Hematopoietic multipotent progenitor cell treated with erythropoietin and hydrocortisone succinate and interleukin-3 and kit ligand, for 15 days (in vitro differentiated cells): Measurements from ENCODE around the gene OOSP3.
"Not testable (repeated sequence)": the region's sequence is repeated elsewhere in the genome, so short reads cannot be mapped to it uniquely, and the experiment has no call there.

Experiments
- DNase-seq: peaks from one replicate; pipeline ENCODE4 v3.0.0-alpha.2; 2015; ENCODE audit warnings: low spot score

Gene OOSP3

DNA sequence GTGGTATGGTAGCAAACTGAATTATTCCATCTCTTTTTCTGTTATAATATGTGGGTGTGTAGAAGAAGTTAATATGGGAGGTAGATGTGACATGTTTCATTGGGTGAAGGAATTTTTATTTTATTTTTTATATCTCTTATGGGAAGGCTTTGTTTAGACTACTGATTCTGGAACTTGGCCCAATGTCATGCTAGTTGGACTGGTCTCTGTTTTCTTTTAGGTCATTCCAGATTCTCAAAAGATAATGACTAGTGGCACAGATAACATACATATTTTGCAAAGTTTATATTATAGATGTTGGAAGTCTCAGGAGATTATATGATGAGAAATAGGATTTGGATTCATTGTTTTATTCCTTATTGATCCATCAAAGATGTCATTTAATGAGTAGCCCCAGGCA, 1.3 kb upstream of the OOSP3 start:
- DNase-seq, result no peak

DNA sequence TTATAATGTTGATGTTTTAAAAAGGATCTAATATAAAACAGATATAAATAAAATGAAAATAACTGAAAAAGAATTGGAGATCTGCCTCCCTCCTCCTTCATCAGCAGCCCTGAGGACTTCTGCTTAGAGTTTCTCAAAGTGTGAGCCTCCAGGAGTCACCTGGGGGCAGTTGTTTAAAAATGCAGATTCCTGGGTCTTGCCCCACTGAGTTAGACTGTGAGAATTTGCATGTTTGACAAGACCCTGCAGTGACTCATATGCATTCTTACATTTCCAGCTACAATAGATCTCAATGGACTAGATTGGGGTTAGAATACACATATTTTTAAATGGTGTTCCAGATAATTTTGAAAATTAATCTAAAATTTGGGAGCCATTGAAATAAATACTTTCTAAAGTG, 798 bp upstream of the OOSP3 start:
- no peak for DNase-seq

DNA sequence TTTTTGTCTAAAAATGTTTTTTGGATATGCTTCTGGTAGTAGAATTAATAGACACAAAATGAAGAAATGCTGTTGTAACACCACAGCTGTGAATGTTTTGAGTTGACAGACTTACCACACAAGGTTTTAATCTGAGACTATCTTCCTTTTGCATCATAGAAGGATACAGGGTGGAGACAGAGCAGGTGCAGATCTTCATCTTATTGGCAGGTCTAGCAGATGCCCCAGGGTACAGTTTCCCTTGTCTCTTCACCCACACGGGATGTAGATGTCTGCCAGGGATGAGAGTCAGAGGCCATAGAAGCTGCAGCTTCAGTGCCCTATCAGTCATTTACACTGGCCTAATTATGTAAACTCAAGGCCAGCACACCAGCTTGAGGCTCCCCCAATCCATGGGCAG, 985 bp downstream of the OOSP3 start:
- DNase-seq, result no peak

DNA sequence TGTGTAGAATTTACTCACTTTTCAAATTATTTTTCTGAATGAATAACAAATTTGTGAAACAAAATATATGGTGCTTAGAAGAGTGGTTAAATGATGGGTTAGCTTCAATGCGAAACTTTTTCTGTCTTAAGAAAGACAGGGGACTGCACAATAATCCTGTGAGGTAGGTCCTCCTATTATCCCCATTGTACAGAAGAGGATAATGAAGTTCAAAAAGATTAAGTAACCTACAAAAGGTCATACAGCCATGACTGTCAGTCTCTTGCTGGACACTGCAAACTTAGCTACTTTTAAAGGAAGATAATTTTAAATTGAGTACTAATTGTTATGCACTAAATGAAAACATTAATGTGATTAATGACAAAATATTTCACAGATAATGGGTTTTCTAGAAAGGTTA, 5.0 kb downstream of the OOSP3 start:
- no peak for DNase-seq

DNA sequence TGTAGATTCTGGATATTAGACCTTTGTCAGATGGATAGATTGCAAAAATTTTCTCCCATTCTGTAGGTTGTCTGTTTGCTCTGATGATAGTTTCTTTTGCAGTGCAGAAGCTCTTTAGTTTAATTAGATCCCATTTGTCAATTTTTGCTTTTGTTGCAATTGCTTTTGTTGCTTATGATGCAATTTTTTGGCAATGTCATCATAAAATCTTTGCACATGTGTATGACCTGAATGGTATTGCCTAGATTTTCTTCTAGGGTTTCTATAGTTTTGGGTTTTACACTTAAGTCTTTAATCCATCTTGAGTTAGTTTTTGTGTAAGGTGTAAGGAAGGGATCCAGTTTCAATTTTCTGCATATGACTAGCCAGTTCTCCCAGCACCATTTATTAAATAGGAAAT, 8.6 kb downstream of the OOSP3 start:
- DNase-seq, result not testable (repeated sequence)

DNA sequence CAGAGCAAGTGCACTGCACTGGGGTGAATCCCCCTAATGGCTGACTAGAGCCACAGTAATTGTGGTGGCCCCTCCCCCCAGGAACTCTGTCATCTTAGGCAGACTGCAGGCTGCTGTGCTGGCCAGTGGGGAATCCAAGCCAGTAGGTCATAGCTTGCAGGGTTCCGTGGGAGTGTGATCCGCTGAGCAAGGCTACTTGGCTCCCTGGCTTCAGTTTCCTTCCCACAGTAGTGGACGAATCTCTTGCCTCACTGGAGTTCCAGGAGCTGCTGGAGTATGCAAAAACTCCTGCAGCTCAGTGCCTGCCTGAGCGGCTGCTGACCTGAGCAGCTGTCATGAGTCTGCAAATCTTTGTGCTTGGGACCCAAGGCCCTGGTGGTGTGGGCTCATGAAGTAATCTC, 13.2 kb downstream of the OOSP3 start:
- no peak for DNase-seq

DNA sequence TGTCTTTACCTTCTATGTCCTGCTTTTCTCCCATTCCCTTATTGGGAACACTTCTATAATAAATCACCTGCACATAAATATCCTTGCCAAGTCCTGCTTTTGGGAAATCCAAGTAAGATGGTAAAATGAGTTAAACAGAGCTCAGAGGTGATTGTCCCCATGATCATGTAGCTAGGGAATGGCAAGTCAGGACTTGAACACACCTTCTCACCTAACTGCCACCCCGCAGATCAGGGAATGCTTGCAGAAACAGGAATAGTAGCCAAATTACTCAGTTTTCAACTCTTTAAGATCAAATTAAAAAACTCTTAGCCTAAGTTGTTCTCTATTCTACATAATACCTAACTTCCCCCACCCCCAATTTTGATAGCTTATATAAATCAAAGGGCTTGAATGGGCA, 16.0 kb downstream of the OOSP3 start:
- no peak for DNase-seq

DNA sequence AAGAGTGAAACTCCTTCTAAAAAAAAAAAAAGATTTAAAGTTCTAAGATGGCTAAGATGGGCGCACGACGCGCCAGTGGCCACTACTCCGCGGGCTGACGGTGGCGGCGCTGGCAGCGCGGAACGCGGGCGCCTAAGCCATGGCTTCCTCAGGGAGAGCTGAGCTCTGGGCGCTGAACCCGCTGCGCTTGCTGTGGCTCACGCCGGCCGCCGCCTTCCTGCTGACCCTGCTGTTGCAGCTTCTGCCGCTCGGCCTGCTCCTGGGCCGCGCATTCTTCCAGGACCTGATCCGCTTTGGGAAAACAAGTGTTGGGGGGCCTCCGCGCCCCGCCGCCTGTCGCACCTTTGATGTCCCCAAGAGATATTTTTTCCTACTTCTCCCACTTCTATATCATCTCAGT, 19.5 kb downstream of the OOSP3 start:
- DNase-seq, result no peak

DNA sequence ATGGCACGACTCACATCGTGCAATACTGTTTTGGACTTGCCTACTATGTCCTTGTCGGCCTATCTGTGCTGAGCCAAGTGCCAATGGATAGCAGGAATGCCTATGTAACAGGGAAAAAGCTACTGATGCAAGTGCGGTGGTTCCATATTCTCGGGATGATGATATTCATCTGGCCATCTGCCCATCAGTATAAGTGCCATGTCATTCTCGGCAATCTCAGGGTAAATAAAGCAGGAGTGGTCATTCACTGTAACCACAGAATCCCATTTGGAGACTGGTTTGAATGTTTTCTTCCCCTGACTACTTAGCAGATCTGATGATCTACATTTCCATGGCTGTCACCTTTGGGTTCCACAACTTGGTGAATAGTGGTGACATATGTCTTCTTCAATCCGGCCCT, 20.1 kb downstream of the OOSP3 start:
- no peak for DNase-seq

DNA sequence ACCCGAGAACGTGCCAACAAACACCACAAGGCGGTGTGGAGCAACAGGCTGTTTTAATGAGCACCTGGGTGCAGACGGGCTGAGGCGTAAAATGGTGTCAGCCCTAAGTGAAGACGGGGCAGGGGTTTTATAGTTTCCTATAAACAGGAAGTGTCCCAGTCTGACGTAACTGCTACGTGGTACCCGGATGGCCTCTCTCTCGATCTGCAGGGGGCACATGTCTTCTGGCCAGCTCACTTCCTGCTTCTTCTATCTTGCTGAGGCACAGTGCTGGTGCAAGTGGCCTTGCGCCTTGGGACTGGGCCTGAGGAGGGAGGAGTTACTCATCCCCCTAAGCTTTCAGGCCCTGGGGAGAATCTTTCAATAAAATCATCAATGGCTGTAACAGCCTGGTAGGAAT, 20.9 kb downstream of the OOSP3 start:
- DNase-seq, result no peak

DNA sequence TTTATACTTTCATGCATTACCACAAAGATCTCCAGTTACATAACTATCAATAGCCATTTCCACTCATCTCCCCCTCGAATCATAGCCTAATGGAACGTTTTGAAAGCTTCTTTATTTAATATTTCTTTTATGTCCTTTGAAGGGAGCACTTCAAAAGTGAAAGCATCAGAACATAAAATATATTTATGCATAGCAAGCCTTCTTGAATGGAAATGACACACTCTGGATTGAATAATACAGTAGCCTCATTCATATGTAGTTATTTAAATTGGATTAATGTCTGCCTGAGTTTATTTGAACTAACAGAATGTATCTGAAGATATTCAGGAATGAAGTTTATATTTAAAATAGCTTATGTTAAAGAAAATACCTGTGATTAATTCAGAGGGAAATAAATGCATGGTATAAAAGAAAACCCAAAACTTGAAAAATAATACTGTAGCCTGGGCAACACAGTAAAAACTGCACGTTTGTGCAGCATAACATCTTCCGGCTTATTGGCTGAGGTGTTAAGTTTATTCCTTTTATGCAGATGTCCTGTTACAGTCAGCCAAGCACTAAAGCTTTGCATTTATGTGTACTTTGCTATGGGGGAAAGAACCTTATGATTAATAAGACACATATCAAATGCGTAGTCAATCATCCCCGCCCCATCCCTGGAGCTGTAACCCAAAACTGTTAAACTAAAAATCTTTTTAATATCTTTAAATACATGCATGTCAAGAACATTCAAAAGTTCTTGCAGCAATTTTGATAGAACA, 22.0 kb downstream of the OOSP3 start:
- no peak for DNase-seq

DNA sequence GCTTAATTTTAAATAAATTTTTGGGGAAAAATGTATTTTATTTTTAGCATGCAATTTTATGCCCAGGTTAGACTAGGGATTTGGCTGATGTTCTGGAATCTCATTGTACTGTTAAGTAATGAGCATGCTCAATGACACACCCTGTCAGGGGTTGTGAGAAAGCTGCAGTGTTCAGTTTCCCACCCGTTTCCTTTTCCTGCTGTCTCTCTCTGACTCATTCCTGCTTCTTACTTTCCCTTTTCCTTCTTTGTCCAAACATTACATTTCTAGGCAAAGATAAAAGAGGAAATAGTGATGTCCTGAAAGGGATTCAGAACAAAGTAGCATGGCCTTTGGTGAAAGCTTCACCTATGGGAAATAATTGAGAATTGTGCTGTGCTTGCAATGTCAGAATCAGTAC, 22.7 kb downstream of the OOSP3 start:
- DNase-seq, result no peak

DNA sequence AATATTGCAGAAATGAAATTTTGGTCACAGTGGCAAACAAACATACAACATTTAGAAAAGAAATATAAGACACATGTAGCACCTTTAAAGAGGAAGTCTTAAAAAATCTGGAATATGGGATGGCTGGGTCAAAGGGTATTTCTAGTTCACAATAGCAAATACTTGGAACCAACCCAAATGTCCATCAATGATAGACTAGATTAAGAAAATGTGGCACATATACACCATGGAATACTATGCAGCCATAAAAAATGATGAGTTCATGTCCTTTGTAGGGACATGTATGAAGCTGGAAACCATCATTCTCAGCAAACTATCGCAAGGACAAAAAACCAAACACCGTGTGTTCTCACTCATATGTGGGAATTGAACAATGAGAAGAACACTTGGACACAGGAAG, 25.0 kb downstream of the OOSP3 start:
- DNase-seq, result not testable (repeated sequence)

DNA sequence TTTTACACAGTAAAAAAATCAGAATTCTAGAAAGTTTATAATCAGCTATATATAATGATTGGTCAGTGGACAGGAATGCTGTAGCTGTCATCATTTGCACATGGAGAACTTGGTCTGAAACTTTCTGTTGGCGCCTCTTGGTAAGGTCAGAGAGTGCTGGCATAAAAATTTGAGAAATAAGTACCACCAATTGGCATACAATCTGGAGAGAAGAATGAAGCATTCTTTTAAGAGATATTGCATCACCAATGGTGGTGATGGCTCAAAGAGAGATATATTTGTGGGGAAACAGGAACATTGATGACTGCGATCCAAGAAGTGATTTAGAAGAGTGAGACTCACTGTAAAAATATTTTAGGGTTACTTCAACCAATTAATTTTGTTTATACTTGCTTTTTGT, 39.9 kb downstream of the OOSP3 start:
- DNase-seq, result no peak

DNA sequence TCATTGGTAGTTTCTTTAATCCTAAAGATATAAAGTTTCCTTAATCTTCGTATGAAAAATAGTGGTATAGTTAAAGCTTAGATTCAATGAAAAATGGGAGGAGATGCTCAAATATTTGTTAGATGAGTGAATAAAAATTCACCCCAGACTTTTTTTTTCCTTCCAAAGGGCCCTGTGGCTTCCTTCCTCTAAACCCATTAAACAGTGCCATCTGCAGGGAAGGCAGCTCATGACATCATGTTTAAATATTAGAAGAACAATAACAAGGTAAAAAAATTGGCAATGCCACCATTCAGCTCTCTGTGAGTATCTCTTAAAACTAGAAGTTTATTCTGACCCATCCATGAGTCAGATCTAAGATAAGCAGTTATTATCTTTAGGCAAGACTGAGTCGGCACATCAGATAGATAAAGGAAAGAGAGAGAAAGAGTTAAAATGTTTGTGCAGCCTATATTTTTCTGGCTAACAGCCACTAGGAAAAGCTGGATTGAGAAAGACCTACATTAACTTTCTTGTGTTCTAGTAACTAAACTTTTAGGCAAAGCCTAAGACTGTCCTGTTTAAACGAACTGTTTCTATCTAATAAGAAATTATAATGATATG, 40.5 kb downstream of the OOSP3 start:
- no peak for DNase-seq

DNA sequence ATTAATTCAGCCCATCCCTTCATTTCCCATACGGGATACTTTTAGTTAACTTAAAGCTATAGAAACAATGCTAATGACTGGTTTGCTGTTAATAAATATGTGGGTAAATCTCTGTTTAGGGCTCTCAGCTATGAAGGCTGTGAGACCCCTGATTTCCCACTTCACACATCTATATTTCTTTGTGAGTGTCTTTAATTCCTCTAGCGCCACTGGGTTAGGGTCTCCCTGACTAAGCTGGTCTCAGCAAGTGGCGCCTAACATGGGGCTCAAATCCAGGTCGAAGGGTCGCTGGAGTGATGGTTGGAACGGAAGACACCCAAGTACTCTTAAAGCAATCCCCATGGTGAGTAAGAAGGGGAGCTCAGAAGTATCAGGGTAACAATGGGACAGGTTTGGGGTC, 45.2 kb downstream of the OOSP3 start:
- DNase-seq, result no peak

DNA sequence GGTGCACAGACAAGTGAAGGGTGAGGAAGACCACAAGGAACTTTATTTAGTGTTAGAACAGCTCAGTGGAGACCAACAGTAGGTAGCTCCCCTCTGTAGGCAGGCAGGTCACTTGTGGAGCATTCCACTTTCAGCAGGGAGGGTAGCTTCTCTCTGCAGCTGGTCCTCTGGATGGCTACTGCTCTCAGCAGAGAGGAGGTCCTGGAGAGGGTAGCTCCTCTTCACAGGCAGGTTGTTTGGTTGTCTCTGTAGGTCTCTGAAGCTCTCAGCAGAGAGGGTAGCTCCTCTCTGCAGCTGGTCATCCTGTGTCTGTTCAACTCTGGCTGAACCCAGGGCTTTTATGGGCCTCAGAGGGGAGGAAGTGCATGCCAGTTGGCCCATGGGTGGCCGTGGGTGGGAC, 53.1 kb downstream of the OOSP3 start:
- DNase-seq, result no peak

DNA sequence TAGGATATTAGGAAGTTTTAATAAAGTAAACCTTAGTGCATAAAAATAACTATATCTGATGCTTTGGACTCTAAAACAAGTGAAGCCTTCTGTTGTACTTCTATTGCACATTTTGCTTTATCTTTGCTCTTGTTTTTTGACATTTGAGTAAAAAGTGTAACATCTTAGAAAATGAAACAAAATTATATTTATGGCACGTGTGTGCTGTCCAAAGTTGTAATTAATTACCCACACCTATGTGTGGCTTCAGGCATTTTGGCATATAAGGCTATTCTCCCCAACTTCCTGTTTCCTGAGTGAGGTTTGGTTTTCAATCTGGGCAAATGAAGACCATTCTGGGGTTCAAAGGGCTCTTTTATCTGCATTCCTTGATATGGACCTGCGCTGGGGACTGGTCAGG, 59.5 kb downstream of the OOSP3 start, which contains the start of gene OOSP1:
Gene OOSP1, plus strand, starts transcription at position 301 of the 400 bp plus-strand sequence. Its CDS starts 23 bp downstream, at position 324.
- DNase-seq, result no peak

DNA sequence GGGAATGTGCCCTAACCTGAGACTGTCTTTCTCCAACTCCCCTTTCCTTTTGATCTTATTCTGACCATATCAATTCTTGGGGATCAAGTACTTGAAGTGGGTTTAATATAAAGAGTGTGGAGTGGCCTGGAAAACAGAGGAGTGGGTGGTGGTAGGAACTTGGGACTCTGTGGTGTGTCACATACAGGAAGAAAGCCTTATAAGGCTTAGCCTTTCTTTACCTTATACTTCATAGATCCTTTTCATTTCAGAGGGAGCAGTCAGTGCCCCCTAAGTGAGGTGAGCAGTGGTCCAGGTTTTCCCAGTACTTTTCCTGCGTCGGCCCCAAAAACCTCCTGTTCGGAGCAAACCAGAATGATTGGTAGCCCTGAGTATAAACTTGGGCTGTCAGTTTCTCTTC, 60.1 kb downstream of the OOSP3 start:
- DNase-seq, result no peak

DNA sequence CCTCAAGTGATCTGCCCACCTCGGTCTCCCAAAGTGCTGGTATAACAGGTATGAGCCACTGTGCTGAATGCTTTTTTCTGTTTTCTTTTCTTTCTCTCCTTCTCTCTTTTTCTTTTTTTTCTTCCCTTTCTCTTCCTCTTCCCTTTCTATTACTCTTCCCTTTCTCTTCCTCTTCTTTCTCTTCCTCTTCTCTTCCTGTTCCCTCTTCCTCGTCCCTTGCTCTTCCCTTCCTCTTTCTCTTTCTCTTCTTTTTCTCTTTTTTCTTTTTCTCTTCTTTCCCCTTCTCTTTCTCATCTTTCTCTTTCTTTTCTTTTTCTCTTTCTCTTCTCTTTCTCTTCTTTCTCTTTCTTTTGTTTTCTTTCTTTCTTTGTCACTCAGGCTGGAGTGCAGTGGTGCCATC, 60.9 kb downstream of the OOSP3 start:
- no peak for DNase-seq

DNA sequence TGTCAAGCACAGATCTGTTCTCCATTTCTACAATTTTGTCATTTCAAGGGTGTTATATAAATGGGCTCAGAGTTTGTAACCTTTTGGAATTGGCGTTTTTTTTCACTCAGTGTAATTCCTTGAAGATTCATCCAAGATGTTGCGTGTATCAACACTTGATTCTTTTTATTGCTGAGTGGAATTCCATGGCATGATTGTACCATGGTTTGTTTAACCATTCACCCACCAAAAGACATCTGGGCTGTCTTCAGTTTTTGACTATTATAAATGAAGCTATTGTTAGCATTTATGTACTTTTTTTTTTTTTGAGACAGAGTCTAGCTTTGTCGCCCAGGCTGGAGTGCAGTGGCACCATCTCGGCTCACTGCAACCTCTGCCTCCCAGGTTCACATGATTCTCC, 62.5 kb downstream of the OOSP3 start:
- DNase-seq, result no peak

DNA sequence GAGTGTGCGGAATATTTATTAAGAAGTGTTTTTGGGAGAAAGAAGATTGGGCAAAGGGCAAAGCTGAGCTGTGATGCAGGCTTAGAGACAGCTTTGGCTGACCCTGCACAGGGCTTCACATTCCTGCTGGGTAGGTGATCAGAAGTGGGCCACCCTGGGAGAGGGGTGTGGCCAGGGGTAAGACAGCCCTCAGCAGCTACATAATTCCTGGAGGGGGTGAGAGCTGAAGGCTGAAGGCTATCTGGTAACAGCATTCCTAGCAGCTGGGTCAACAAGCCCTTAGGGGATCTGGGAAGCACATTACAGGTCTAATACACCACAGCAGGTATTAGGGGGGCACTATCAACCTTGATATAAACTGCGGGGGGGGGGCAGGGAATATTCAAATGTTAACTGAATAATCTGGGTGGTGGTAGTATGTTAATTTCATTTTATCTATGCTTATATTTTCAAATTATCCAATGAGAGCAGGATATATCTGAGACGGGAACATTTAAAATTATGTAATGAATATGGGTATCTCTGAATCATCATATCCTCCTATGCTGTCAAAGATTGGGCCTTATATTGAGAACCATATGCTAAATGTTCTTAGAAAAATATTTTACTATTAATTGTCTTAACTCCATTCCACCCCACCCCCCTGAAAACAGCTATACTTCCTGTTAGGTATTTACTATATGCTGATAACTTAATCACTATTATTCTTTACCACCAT, 65.6 kb downstream of the OOSP3 start:
- no peak for DNase-seq

DNA sequence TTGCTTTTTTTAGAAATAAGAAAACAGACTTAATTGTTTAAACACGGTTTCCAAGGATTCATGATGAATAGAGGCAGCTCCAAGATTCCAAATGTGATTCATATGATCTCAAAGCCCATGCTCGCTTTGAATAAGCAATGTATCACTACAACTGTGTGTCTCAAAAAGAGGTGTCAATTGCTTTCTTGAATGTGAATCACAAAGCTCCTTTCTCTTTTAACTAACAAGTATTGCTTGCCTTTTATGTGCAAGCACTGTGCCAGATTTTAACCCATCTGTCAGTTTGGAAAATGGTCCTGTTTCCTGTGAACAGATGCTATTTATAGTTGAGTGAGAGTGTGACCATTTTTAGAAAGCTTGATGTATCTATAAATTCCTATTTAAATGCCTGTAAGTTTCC, 66.1 kb downstream of the OOSP3 start:
- no peak for DNase-seq
